ENCODE results near the gene ABCC5. TPM values are rescaled to one million over a fixed set of nuclear protein-coding genes. Genes with fewer than 3 reads are reported as not detected.

The ABCC5 gene
- polyA plus RNA-seq, 1 donor (not counting 4 experiments of a cell fraction or from before 2014, with no cell fraction given): 28.7 TPM

- no peaks in the 10 kb centered on the region for H3K79me2 ChIP-seq (ENCODE audit: control insufficient read depth, insufficient read depth, low read length)
- H3K36me3 ChIP-seq (ENCODE audit: control insufficient read depth in 2 of 2, extremely low read depth in 1 of 2, insufficient read depth in 2 of 2, low read length in 2 of 2): no peaks in the 10 kb centered on the region
- H3K4me2 ChIP-seq (ENCODE audit: control insufficient read depth, extremely low read depth, insufficient read depth, low read depth, low read length): no peak overlapping the region
- H3K27ac ChIP-seq (ENCODE audit: control insufficient read depth, insufficient read depth, low read length): no peak overlapping the region
- H3K27me3 ChIP-seq (ENCODE audit: control insufficient read depth, extremely low read depth, insufficient read depth, low read length): no peaks in the 10 kb centered on the region
- no peak for FAIRE-seq
- no peaks in the 10 kb centered on the region for H3K4me1 ChIP-seq (ENCODE audit: control insufficient read depth, extremely low read depth, insufficient read depth, low read length)
- dilution Hi-C loops (cut with MboI; ENCODE audit: extremely low pct_ligation_motif_present, low sequenced_read_pairs): no loop called here
- no peaks in the 10 kb centered on the region for H4K20me1 ChIP-seq (ENCODE audit: control insufficient read depth, extremely low read depth, insufficient read depth, low read length)
- H3K9me3 ChIP-seq (ENCODE audit: control insufficient read depth, low read depth, low read length): no peaks in the 10 kb centered on the region
- TF ChIP-seq EZH2 (IDR thresholded peaks at IDR 0.05; ENCODE audit: low read length) (no peak), CTCF (optimal IDR thresholded peaks at IDR 0.05 in 1 of 3, IDR thresholded peaks at IDR 0.05 in 1 of 3, conservative IDR thresholded peaks at IDR 0.05 in 1 of 3; ENCODE audit: extremely low read depth in 1 of 3, insufficient read depth in 2 of 3, low read length in 3 of 3) (no peak)
- DNase-seq (ENCODE audit: low read depth, low spot score): no peak
- H3K4me3 ChIP-seq (ENCODE audit: control insufficient read depth in 2 of 3, extremely low read depth in 1 of 3, insufficient read depth in 2 of 3, low read depth in 1 of 3, low read length in 3 of 3): no peak overlapping the region
- H3K9ac ChIP-seq (ENCODE audit: control insufficient read depth, extremely low read depth, insufficient read depth, low read length): no peak overlapping the region
- no peaks in the 10 kb centered on the region for H3K9me1 ChIP-seq (ENCODE audit: control insufficient read depth, extremely low read depth, insufficient read depth, low read length)
- H2AFZ ChIP-seq (ENCODE audit: control insufficient read depth, low read length): no peak overlapping the region
Observed at GRCh38 chr3:184062637-184063036, 45.0 kb upstream of the ABCC5 start.

DNA sequence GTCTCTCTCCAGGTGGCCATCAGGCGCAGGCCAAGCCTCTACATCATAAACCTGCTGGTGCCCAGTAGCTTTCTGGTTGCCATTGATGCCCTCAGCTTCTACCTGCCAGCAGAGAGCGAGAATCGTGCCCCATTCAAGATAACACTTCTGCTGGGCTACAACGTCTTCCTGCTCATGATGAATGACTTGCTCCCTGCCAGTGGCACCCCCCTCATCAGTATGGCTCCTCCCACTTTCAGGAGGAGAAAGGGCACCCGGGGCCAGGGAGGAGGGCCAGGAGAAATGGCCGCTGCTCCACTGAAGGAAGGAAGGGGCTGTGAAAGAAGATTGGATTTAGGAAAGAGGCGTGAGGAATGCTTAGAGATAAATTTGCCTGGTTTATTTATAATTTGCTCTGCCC lies 41.7 kb upstream of the ABCC5 start:
- TF ChIP-seq CTCF (optimal IDR thresholded peaks at IDR 0.05 in 1 of 3, IDR thresholded peaks at IDR 0.05 in 1 of 3, conservative IDR thresholded peaks at IDR 0.05 in 1 of 3; ENCODE audit: extremely low read depth in 1 of 3, insufficient read depth in 2 of 3, low read length in 3 of 3) (no peak), EZH2 (IDR thresholded peaks at IDR 0.05; ENCODE audit: low read length) (no peak)
- Histone ChIP-seq H2AFZ (ENCODE audit: control insufficient read depth, low read length) (no peak overlapping the region), H3K27ac (ENCODE audit: control insufficient read depth, insufficient read depth, low read length) (no peak overlapping the region), H3K27me3 (ENCODE audit: control insufficient read depth, extremely low read depth, insufficient read depth, low read length) (peaks cover 4% of the 10 kb centered on the region), H3K9ac (ENCODE audit: control insufficient read depth, extremely low read depth, insufficient read depth, low read length) (no peak overlapping the region), H3K4me1 (ENCODE audit: control insufficient read depth, extremely low read depth, insufficient read depth, low read length) (no peaks in the 10 kb centered on the region), H3K4me2 (ENCODE audit: control insufficient read depth, extremely low read depth, insufficient read depth, low read depth, low read length) (no peak overlapping the region), H3K9me3 (ENCODE audit: control insufficient read depth, low read depth, low read length) (no peaks in the 10 kb centered on the region), H3K36me3 (ENCODE audit: control insufficient read depth in 2 of 2, extremely low read depth in 1 of 2, insufficient read depth in 2 of 2, low read length in 2 of 2) (no peaks in the 10 kb centered on the region), H3K4me3 (ENCODE audit: control insufficient read depth in 2 of 3, extremely low read depth in 1 of 3, insufficient read depth in 2 of 3, low read depth in 1 of 3, low read length in 3 of 3) (no peak overlapping the region), H3K79me2 (ENCODE audit: control insufficient read depth, insufficient read depth, low read length) (no peaks in the 10 kb centered on the region), H3K9me1 (ENCODE audit: control insufficient read depth, extremely low read depth, insufficient read depth, low read length) (no peaks in the 10 kb centered on the region), H4K20me1 (ENCODE audit: control insufficient read depth, extremely low read depth, insufficient read depth, low read length) (no peaks in the 10 kb centered on the region)
- FAIRE-seq (no peak), DNase-seq (ENCODE audit: low read depth, low spot score) (no peak)
- dilution Hi-C loops (cut with MboI; ENCODE audit: extremely low pct_ligation_motif_present, low sequenced_read_pairs): no loop called here

All from keratinocyte (primary cell).